NT2/D1 (cell line): Measurements from ENCODE around the gene ABCA7.

Experiments used
- SUZ12 ChIP-seq: IDR thresholded peaks from 2 replicates; pipeline ENCODE4 v1.6.1; 2011; ENCODE audit not compliant: insufficient read length, insufficient read depth; ENCODE audit errors: extremely low read depth
- ZNF274 ChIP-seq: IDR thresholded peaks from 2 replicates; pipeline ENCODE4 v1.6.1; 2011; ENCODE audit warnings: mild to moderate bottlenecking, low read depth, low read length

- TF ChIP-seq SUZ12 (no peak), ZNF274 (no peak)
These were observed 19.0 kb upstream of the ABCA7 start, which contains the start of gene TMEM259 for GRCh38 chr19:1020868-1021425.
